VCaP (cell line): ENCODE results near the gene RBMS3.
"Not testable (repeated sequence)": the region's sequence is repeated elsewhere in the genome, so short reads cannot be mapped to it uniquely, and the experiment has no call there.

Experiments
- H3K27ac ChIP-seq: fragments of 450-650 bp; 2 replicates; pipeline ENCODE4 v1.5.1; 2017
- TF ChIP-seq, protein P1 (sequence below): fragments of 450-650 bp; conservative IDR thresholded peaks from 2 replicates; pipeline ENCODE4 v1.5.1; 2017; ENCODE audit warnings: mild to moderate bottlenecking, moderate library complexity

Gene RBMS3

DNA sequence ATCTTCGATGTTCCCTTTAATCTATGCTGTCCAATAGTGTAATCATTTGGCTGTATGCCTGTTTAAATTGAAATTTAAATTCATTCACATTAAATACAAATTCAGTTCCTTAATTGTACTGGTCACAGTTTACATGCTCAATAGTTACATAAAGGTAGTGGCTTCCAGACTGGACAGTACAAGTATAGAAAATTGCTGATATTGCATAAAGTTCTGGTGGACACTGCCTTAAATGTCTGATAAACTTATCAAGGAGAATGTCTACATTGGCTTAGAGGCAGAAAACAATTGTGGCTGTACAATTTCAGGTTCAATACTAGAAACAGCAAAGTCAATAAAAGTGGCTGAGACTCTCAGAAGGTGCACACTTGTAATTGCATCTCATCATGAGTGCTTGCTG is 365.2 kb downstream of the RBMS3 start:
- TF ChIP-seq, protein P1, sequence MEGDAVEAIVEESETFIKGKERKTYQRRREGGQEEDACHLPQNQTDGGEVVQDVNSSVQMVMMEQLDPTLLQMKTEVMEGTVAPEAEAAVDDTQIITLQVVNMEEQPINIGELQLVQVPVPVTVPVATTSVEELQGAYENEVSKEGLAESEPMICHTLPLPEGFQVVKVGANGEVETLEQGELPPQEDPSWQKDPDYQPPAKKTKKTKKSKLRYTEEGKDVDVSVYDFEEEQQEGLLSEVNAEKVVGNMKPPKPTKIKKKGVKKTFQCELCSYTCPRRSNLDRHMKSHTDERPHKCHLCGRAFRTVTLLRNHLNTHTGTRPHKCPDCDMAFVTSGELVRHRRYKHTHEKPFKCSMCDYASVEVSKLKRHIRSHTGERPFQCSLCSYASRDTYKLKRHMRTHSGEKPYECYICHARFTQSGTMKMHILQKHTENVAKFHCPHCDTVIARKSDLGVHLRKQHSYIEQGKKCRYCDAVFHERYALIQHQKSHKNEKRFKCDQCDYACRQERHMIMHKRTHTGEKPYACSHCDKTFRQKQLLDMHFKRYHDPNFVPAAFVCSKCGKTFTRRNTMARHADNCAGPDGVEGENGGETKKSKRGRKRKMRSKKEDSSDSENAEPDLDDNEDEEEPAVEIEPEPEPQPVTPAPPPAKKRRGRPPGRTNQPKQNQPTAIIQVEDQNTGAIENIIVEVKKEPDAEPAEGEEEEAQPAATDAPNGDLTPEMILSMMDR = no peak

DNA sequence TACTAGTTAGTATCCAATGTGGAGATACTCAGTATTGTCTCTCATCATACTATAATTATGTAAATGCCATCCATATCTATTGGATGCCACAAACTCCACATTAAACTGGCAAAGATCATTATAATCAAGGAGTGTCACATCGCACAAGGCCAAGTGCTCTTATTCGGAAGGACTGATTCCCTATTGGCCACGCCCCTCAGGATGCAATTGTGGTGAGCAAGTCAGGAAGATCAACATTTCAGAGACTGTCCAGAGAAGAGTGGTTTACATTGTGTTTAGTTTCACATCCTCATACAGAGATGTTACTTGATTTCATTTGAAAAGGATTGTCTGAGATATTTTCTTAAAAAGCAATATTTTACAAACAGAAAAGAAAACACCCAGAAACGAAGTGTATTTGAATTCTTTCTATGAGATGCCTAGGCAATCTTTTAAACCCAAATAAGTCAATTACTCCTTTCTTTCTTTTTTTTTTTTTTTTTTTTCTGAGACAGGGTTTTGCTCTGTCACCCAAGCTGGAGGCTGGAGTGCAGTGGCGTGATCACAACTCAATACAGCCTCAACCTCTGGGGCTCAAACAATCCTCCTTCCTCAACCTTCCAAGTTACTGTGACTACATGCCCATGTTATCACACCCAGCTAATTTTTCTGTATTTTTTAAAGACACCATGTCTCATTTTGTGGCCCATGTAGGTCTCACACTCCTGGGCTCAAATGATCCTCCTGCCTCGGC is 369.1 kb downstream of the RBMS3 start:
- TF ChIP-seq, protein P1 = no peak
- no peak overlapping the region for H3K27ac ChIP-seq

More for the DNA sequence above, 365.2 kb downstream of the RBMS3 start:
- H3K27ac ChIP-seq = no peak overlapping the region

DNA sequence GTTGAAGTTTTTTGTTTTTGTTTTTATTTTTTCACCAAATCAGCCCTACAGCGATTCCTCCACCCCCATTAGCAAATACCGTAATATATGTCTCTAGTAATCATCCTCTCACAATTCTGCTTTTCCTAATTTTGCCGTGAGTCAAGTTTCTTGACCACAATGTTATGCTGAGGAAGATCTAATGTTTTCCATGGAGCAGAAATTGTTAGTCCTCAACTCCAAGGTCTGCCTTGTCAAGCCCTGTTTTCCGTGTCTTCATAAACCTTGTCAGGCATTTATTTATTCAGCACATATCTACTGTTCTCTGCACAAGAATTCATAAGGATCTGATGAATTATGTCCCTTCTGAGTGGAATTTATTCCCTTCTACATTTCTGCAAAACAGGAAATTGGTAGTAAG is 372.8 kb downstream of the RBMS3 start:
- TF ChIP-seq, protein P1 = no peak
- no peak overlapping the region for H3K27ac ChIP-seq

DNA sequence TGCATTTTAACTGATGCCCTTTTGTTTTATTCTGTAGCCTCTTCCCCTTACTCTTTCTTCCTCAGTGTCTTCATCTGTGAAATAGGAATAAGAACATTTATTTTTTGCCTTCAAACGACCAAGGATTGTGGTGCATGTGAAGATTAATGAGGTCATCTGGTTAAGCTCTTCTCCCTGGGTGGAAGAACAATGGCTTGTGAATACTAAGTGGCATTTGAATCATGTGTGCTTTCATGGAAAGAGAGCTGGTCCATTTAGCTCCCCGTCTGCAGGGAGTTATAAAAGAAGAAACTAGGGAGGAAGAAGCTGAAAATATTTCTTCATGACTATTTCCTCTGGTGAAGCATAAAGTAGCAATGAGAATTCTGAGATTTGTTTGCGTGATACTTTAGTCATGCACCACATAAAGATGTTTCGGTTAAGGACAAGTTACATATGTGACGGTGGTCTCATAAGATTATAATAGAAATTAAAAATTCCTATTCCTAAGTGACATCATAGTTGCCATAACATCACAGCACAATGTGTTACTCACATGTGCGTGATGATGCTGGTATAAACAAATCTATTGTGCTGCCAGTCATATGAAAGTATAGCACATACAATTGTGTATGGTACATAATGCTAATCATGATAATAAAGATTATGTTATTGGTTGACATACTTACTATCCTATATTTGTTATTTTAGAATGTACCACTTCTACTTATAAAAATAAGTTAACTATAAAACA is 374.3 kb downstream of the RBMS3 start:
- TF ChIP-seq, protein P1 = no peak
- no peak overlapping the region for H3K27ac ChIP-seq

DNA sequence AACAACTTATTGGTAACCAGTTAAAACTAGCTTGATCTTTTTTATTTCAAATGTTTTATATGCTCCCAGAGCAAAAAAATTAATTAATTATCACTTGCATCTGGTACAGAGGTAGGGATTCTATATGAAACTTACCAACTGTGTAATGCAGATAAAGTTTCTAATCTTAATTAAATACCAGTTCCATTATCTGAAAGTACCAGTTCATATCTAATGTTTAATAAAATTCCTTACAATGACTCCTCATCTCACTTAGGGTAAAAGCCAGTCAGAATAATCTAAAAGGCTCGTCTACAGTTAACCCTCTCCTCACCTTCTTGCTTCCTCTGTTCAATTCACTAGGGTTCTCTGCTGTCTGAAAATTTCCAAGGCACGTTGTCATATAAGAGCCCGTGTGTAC is 384.8 kb downstream of the RBMS3 start:
- no peak overlapping the region for H3K27ac ChIP-seq
- TF ChIP-seq, protein P1 = no peak

DNA sequence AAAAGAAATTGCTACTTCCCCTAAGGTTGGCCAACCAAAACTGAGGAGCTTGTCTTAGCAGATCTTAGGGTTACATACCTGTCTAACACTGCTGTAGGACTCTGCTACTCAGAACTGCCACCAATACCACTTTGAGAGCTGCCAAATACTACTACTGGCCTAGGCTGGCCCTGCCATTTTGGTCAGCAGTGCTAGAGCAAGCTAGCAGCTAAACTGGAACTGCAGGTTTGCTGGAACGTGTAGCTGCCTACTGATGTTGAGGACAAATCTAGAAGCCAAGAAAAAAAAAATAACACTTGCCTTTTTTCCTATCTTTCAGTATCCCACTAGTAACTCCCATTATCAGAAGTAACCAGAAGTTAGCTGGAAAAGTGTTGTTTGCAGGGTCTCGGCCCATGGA is 387.4 kb downstream of the RBMS3 start:
- TF ChIP-seq, protein P1 = no peak
- H3K27ac ChIP-seq = no peak overlapping the region

DNA sequence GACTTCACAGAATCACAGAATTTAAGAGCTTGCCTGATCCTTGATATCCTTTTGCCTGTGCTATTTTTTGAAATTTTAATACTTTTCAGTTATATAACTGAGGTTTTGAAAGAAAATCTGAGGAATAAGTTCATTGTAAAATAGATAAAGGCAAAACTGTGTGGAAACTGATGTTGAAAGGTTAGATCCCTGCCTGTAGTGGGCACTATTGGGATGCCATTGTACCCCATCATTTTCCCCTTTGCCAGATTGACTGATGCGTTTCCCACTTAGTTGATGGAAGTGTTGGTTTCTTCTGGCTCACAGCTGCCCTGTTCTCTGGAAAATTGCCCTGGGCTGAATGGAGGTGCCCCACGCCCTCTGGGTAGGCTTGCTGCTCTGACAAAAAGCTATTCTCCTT is 387.9 kb downstream of the RBMS3 start:
- H3K27ac ChIP-seq = no peak overlapping the region
- TF ChIP-seq, protein P1 = no peak

DNA sequence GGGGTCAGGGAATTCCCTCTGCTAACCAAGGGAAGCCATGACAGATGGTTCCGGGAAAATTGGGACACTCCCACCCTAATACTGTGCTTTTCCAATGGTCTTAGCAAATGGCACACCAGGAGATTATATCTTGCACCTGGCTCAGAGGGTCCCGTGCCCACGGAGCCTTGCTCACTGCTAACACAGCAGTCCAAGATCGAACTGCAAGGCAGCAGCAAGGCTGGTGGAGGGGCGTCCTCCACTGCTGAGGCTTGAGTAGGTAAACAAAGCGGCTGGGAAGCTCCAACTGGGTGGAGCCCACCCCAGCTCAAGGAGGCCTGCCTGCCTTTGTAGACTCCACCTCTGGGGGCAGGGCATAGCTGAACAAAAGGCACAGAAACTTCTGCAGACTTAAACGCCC is 389.6 kb downstream of the RBMS3 start:
- H3K27ac ChIP-seq = not testable (repeated sequence)
